ENCODE data around the gene SHPK.

Gene SHPK, protein sequence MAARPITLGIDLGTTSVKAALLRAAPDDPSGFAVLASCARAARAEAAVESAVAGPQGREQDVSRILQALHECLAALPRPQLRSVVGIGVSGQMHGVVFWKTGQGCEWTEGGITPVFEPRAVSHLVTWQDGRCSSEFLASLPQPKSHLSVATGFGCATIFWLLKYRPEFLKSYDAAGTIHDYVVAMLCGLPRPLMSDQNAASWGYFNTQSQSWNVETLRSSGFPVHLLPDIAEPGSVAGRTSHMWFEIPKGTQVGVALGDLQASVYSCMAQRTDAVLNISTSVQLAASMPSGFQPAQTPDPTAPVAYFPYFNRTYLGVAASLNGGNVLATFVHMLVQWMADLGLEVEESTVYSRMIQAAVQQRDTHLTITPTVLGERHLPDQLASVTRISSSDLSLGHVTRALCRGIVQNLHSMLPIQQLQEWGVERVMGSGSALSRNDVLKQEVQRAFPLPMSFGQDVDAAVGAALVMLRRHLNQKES

DNA sequence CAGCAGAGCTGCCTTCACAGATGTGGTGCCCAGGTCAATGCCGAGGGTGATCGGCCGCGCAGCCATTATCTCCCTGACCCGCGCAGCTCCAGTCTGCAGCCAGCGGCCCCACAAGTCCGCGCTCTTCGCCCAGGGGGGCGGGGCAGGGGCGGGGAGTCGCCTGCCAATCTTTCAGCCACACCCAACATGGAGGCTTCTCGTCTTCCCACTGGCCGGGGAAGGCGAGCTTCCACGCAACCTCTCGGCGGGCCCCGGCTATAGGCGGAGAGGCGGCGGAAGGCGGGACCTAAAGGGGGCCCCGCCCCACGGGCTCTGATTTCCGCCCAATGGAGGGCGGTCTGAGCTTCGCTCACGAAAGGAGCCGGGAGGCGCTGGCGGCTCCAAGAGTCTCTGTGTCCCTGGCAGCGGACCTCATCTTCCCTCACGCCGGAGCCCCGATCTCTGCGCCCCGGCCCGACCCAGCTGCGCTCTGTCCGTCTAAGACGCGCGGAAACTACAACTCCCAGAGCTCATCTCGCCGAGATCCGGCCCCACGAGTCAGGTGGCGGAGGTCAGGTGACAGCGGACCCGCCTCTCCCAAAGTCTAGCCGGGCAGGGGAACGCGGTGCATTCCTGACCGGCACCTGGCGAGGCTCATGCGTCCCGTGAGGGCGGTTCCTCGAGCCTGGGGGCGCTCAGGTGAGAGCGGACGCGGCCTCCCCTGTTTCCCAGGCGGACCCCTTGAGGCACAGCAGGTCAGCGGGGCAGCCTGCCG, at the start of gene SHPK, which contains the start of gene CTNS:
SHPK (minus strand) TSS at position 97 of the 754 bp plus-strand sequence; CDS start at position 66, 31 bp downstream.
CTNS (plus strand) TSS at position 607 of the 754 bp plus-strand sequence. CDS start 3,447 bp downstream, outside the sequence.
- FAIRE-seq = peak; percentile 95

DNA sequence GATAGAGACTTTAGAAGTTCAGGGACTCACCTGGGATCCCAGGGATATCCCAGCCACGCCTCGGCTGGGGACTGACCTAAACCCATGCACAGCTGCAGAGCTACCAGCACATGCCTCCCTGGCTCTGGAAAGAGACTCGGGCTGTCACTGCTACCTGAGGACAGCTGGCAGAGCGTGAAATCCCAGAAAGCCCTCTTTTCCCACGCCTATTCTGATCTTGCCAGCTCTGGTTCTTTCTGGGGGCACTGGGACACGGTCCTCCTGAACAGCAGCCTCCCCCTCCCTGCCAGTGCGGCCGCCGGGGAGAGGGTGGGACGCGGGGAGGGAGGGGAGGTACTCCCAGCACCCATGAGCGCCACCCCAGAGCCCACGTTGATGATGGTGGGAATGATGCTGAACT, 49.1 kb upstream of the SHPK start:
- no peak for FAIRE-seq

GRCh38 chr17:3683054-3683511, 47.0 kb upstream of the SHPK start:
- FAIRE-seq = no peak

GRCh38 chr17:3682033-3682432, 46.0 kb upstream of the SHPK start:
- FAIRE-seq = no peak

DNA sequence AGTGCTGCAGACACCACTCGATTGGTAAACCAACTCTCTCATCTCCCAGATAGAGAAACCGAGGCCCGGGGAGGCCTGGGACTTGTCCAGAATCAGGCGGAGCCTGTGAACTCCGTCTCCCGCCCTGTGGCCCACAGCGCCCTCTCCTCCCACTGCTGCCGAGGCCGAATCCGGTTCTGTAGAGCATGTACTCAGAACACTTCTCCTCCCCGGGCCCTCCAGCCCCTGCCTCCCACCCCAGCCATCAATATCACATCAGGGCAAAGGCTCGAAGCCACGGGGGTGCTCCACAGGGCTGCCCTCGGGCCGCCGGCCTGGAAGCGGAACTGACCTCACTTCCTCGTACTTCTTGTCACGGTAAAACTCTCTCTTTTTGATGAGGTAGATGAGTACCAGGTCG, 45.5 kb upstream of the SHPK start:
- no peak for FAIRE-seq

- no peak for FAIRE-seq
These were observed 45.0 kb upstream of the SHPK start for GRCh38 chr17:3681057-3681456.

- no peak for FAIRE-seq
These were observed 43.6 kb upstream of the SHPK start for GRCh38 chr17:3679531-3680126.

- no peak for FAIRE-seq
These were observed 42.9 kb upstream of the SHPK start for GRCh38 chr17:3678821-3679530.

- no peak for FAIRE-seq
These were observed 42.2 kb upstream of the SHPK start for GRCh38 chr17:3678095-3678820.

DNA sequence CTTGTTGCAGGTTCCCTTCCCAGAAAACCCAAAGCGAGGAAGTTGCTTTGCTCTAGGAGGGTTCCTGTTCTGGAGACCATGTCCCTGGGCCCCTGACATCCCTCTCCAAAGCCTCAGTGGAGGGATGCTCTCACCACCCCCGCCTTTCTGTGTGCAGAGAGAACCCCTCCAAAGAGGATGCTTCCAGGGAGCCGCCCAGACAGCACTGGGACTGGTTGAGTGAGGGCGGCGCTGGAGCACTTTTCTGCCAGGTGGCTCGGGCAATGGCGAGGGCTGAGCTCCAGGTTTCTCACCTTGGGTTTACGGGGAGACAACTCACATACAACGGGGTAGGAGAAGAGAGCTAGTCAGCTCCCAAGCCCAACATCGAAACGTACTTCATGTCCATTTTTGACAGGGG, 39.8 kb upstream of the SHPK start:
- FAIRE-seq = no peak

DNA sequence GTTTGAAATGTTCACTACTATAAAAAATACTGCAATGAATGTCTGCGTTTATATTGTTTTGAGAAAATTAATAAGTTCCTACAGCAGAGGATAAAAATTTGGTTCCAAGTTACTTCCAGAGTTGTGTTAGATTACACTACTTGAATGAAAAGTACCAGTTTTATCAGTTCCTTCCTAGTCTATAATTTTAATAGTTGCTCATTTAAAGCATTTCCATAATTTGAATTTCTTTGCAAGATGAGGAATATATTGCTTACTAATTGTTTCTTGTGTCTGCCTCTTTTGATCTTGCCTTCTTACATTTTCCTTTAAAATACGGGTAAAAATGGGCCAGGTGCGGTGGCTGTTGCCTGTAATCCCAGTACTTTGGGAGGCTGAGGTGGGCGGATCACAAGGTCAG, 36.5 kb upstream of the SHPK start:
- no peak for FAIRE-seq

DNA sequence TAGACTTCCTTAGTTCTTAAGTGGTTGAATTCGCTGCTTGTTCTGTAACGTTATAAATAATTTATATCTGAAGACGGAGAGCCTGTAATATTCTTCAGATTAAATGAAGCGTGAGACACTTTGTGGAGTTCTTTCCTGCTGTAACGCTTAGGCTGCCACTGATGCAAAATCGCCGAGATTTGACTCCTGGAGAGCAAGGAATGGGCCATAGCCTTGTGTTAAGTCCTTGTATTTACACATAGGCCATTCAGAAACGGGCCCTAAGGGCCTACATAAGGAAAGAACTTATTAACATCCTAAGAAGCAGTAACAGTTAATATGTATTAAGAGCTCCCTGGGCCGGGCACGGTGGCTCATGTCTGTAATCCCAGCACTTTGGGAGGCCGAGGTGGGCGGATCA, 33.5 kb upstream of the SHPK start:
- FAIRE-seq = no peak

DNA sequence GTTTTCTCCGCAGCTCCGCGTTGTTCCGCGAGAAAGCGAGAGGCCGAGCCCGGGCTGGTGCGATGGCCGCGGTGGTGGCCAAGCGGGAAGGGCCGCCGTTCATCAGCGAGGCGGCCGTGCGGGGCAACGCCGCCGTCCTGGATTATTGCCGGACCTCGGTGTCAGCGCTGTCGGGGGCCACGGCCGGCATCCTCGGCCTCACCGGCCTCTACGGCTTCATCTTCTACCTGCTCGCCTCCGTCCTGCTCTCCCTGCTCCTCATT, 33.0 kb upstream of the SHPK start:
- no peak for FAIRE-seq

- peak; percentile 91 for FAIRE-seq
These were observed 32.4 kb upstream of the SHPK start, which contains the start of the genes EMC6 and TAX1BP3 for GRCh38 chr17:3668279-3669084. EMC6 (plus strand) TSS chr17:3668812; CDS start chr17:3669147, 335 bp downstream. TAX1BP3 (minus strand) TSS chr17:3668578; CDS start chr17:3668526, 52 bp downstream.

DNA sequence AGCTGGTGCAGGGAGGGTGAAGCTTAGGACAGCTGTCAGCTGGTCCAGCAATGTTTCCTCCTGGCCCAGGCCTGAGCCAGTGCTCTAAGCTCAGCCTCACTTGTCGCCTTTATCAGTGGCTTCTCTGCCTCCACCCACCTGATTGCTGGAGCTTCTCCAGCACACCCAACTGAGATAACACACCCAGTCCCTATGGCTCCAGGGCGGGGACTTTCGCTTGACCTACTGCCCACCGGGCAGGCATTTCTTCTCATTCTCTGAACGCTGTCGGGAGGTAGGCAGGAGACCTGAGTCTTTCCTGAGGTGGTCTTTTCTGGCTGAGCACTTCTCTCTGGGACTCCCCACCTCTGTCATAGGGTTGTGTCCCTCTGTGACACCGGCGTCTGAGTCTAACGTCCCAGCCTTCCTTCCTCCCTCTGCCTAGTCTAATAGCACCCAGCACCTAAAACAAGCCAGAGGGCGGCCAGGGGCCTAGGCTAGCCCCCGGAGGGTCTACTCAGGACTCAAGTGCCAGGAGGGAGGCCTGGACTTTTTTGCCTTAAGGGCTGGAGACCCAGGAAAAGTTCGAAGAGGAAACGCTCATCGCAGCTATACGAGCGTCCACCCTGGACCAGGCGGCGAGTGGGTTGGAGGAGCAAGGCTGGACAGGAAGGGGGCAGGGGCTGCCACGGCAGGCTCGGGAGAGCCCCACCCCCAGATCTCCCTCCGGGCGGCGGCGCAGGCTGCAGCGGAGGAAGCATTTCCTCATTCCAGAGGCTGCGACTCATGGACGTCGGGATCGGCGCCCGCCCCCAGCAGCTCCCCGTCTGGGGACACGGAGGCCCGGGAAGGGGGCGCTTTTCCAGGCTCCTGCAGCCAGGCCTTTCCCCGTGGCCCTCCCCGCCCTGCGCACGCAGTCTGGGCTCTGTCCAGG, 31.6 kb upstream of the SHPK start:
- FAIRE-seq = no peak

- FAIRE-seq = no peak
These were observed 30.5 kb upstream of the SHPK start for GRCh38 chr17:3666516-3666915.

DNA sequence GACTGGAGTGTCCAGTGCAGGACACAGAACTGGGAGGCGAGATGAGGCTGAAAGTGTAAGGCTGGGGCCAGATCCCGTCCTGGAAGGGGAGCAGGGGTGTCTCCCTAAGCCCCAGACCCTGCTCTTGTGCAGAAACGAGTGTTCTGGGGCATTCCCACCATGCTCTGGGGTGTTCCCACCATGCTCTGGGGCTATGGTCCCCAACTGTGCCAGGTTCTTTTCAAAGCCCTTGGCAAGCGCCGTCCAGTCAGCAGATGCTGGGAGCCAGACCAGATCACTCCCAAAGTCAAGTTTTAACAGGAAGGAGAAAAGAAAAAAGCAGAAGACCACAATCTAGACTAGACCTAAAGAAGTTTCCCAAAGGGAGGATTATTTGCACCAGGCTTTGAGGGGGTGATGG, 29.8 kb upstream of the SHPK start:
- FAIRE-seq = no peak

DNA sequence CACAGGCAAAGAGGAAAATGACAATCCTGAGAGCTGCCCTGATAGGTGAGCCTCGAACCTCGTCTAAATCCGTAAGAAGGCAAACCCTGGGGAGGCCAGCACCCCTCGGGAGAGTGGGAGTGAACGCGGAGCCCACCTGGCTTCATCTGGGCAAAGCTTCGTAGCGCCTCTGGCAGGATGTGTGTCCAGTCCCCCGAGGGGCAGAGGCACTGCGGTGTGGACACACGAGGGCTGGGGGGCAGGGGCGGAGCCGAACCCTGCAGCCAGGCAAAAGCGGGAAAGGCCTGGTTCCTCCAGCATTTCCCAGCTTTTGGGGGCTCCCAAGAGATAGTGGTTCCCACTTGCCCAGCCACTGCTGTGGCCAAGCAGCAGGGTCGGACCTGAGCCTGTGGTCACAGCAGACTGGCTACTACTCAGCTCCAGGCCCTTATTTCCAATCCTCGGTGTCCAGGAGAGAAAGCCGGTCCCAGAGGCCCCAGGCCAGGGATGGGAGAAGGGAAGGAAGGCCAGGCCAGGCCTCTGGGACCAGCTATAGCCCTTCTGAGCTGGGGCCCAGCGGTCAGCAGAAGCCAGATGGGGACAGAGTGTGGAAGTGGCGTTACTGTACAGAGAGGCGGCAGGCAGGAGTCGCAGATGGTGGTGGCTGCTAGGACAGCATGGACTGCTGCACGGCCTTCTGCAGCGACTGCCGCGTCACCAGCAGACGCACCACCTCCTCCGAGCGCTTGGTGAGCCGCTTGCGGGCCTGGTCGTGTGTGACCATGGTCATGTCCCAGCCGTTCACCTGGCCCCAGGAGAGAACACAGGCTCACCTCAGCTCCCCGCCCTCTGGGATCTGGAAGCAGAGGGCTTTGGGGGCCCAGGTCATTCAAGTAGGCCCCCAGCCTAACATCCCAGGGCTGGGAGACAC, 27.3 kb upstream of the SHPK start:
- no peak for FAIRE-seq

DNA sequence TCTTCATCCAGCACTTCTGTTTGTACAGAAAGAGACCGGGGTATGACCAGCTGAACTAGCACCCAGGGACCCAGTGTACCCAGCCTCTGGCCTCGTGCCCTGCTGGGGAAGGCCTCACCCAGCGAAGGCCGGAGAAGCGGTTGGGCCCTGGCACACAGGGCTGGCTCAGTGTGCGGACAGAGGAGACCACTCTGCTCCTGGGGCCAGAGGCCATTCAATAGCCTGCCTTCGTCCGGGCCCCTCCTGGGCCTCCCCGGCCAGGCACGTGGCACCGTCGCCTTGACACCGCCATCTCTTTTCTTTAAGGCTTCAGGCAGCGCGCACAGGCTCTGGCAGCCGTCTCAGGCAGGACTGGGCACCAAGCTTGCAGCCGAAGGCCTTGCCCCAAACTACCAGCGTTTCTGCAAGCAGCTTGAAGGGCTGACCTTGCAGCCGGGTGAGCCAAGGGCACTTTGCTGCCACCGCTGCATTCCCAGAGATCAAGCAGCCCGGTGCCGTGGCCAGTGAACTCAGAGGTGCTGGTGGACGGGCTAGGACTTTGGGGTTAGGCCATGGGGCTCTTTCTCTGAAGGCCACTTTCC, 24.4 kb upstream of the SHPK start:
- FAIRE-seq = no peak
